GM12872 (cell line): ENCODE measurements around the gene PRR23B.
A peak's percentile ranks its signal among the peaks of the same experiment; 100 is the strongest.

Source experiments
- TF ChIP-seq, protein P1 (sequence below): IDR thresholded peaks from 3 replicates; pipeline ENCODE4 v1.5.1; 2011; ENCODE audit warnings: low read depth, mild to moderate bottlenecking, low read length, moderate library complexity; ENCODE audit not compliant: insufficient read depth

Gene PRR23B

DNA sequence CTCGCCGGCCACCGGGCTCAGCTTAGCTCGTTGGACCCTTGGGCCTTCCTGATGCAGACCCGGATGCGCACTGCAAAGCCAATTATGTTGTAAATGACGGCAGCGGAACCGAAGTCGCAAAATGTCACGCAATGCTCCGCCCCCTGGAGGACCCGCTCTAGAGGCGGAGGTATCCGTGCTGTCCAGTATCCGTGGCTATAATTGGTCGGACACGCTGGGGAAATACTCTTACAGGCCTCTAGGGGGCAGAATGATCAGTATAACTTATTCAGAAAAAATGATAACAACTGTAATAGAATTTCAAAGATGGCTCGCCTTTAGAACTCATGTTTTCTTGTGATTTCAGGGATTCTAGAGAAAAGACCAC, at the start of gene PRR23B:
TSS of gene PRR23B (minus strand) at position 59 of the 367 bp plus-strand sequence. CDS start 265 bp downstream, outside the sequence.
- TF ChIP-seq, protein P1, sequence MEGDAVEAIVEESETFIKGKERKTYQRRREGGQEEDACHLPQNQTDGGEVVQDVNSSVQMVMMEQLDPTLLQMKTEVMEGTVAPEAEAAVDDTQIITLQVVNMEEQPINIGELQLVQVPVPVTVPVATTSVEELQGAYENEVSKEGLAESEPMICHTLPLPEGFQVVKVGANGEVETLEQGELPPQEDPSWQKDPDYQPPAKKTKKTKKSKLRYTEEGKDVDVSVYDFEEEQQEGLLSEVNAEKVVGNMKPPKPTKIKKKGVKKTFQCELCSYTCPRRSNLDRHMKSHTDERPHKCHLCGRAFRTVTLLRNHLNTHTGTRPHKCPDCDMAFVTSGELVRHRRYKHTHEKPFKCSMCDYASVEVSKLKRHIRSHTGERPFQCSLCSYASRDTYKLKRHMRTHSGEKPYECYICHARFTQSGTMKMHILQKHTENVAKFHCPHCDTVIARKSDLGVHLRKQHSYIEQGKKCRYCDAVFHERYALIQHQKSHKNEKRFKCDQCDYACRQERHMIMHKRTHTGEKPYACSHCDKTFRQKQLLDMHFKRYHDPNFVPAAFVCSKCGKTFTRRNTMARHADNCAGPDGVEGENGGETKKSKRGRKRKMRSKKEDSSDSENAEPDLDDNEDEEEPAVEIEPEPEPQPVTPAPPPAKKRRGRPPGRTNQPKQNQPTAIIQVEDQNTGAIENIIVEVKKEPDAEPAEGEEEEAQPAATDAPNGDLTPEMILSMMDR = no peak; the same call in 2 of the 3 replicates

DNA sequence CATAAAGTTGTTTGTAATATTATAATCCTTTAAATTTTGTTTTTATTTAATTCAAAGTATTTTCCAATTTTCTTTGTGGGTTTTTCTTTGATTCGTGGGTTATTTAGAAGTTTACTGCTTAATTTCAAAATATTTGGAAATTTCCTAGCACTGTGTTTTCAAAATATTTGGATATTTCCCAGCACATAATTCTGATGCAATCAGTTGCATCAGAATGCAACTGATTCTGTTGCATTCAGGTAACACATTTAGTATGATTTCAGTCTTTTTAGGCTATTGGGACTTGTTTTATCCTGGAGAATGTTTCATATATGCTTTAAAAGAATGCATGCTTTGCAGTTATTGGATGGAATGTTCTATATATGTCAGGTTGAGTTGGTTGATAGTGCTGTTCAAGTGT, 42.2 kb upstream of the PRR23B start:
- TF ChIP-seq, protein P1 = no peak

DNA sequence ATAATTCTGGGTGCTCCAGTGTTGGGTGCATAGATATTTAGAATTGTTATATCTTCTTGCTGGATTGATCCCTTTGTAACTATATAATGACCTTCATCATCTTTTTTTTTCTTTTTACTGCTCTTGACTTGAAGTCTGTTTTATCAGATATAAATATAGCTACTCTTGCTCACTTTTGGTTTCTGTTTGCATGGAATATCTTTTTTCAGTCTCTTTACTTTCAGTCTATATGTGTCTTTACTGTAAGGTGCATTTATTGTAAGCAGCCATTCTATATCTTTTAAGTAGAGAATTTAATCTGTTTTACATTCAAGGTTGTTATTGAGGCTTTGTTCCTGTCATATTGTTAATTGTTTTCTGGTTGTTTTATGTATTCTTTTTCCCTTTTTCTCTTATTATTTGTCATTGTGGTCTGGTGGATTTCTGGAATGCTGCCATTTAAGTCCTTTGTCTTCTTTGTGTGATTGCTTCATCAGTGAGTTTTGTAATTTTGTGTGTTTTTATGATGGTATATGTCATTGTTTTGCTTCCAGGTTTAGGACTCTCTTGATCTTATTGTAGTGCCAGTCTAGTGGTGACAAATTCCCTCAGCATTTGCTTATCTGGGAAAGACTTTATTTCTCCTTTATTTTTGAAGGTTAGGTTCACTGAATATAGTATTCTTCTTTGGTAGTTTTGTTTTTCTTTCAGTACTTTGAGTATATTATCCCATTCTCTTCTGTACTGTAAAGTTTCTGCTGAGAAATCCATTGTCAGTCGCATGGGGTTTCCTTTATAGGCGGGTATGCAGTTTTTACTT, 32.3 kb upstream of the PRR23B start:
- TF ChIP-seq, protein P1 = no peak

DNA sequence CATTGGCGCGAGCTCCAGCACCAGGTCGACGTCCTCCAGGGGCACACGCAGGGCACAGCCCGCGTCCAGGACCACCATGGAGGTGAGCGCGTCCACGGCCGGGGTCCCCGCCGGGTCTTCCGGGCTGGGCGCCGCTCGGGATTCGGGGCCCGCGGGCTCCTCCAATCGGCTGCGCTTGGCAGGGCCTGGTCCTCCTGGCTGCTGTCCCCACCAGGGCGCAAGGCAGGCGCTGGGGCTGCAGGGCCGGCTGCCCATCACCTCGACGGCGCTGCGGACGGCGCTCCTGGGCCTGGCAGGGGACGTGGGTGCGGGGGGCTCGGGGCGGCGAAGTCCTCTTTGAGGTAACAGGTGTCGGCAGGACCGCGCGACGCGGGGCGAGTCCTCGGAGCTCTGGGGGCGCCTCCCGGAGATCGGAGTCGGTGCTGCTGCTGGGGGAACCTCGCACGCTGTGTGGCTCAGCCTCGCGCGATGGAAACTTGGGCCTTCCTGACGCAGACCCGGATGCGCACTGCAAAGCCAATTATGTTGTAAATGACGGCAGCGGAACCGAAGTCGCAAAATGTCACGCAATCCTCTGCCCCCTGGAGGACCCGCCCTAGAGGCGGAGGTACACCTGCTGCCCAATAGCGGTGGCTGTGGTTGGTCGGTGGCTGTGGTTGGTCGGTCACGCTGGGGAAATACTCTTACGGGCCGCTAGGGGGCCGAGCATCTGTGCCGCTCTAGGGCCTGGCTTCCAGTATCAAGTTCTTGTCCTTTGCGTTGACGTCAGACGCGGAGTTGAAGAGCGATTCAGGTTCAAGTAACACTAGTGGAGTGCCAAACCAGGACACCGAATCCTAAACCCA, 23.9 kb upstream of the PRR23B start, which contains the start of gene PRR23C:
TSS of gene PRR23C (minus strand) at position 527 of the 845 bp plus-strand sequence. CDS start at position 255, 272 bp downstream.
- TF ChIP-seq, protein P1 = 0 out of 3 replicates have a peak, but pooled peaks have one; percentile 15

DNA sequence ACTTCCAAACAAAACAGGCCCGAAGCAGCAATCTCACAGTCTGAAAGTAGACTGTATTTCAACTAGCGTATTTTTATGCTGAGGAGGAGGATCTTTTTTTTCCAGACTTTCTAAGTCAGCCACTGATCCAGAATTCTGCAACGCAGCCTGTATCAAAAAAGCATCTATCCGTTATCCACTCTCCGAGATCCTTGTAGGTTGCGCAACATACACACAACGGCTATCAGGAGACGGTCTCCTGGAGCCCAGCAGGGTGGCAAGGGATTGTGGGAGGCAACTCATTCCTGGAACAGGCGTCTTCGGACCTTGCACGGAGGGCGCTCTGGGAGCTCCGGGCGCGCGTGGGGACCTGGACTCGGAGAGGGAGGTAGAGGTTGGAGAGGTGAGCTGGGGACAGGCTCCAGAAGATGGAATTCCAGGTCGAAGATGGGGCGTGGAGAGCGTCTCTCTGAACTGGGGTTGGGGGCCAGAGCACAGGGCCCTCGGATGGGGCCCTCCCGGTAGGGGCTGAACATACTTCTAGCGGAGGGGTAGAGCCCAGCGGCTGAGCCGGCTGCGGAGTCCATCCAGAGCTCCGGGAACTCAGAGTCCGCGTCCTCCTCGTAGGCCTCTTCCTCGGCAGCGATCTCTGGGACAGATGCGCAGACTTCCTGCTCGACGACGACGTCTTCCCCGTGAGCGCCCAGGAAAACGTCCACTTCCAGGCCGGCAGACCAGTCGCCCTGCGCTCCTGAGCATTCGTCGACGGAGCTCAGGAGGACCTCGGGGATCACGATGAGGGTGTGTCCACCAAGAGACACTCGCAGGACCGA, 23.0 kb upstream of the PRR23B start:
- TF ChIP-seq, protein P1 = no peak

DNA sequence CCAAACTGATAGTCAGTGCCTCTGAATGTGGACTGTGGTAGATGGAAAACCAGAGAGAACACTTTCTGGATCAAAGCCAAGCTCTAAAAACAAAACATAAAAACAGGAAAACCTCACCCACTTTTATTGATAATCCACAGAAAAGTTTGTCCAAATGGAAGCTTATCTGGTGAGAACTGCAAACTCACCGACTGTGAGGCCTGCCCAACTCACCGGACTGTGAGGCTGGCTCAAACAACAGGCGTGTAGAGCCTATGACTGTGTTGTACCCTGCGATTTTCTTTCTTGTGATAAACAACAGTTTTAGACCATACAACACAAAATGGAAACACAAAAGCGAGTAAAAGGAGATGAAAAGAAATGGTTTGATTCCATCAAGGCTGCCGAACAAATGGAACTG, 16.8 kb upstream of the PRR23B start:
- TF ChIP-seq, protein P1 = no peak
